HepG2 (cell line): Measurements from ENCODE around the gene ARHGAP23. TPM values are rescaled to one million over a fixed set of nuclear protein-coding genes. Genes with fewer than 3 reads are reported as not detected.

Experiments used
- CAMTA2 ChIP-seq: sonication (generic); formaldehyde crosslinking; IDR thresholded peaks from 2 replicates; pipeline ENCODE4 v1.4.0; 2020; ENCODE audit warnings: mild to moderate bottlenecking, missing genetic modification reagents, borderline replicate concordance
- CCAR2 ChIP-seq: fragments of 200-400 bp; formaldehyde crosslinking; optimal IDR thresholded peaks from 2 replicates; pipeline ENCODE3; 2018; ENCODE audit warnings: low read depth, mild to moderate bottlenecking, low read length, moderate library complexity
- DRAP1 ChIP-seq: IDR thresholded peaks from 2 replicates; pipeline ENCODE4 v1.6.1; 2016; ENCODE audit warnings: missing genetic modification reagents, missing compliant biosample characterization
- MIER2 ChIP-seq: IDR thresholded peaks from 2 replicates; pipeline ENCODE4 v1.6.1; 2016; ENCODE audit warnings: missing biosample characterization, missing genetic modification reagents
- MYC ChIP-seq: sonication (generic); formaldehyde crosslinking; IDR thresholded peaks from 2 replicates; pipeline ENCODE4 v1.9.0; 2021; ENCODE audit warnings: missing genetic modification reagents, borderline replicate concordance
- MYNN ChIP-seq: sonication (generic); formaldehyde crosslinking; IDR thresholded peaks from 2 replicates; pipeline ENCODE4 v1.4.0; 2020; ENCODE audit warnings: mild to moderate bottlenecking, low read depth, missing genetic modification reagents
- NAIF1 ChIP-seq: sonication (generic); formaldehyde crosslinking; IDR thresholded peaks from 2 replicates; pipeline ENCODE4 v1.5.0; 2020; ENCODE audit warnings: mild to moderate bottlenecking, missing genetic modification reagents, borderline replicate concordance
- PPARG ChIP-seq: conservative IDR thresholded peaks from 2 replicates; pipeline ENCODE4 v1.6.1; 2016; ENCODE audit warnings: missing biosample characterization, missing genetic modification reagents
- PTBP1 ChIP-seq: fragments of 200-400 bp; formaldehyde crosslinking; IDR thresholded peaks from 2 replicates; pipeline ENCODE4 v1.6.1; 2018; ENCODE audit warnings: low read length, low read depth; ENCODE audit not compliant: poor library complexity, severe bottlenecking
- SETDB1 ChIP-seq: sonication (generic); formaldehyde crosslinking; IDR thresholded peaks from 2 replicates; pipeline ENCODE4 v1.5.1; 2020; ENCODE audit warnings: missing genetic modification reagents, mild to moderate bottlenecking, borderline replicate concordance
- SMAD1 ChIP-seq: sonication (generic); formaldehyde crosslinking; IDR thresholded peaks from 2 replicates; pipeline ENCODE4 v1.4.0; 2020; ENCODE audit warnings: missing genetic modification reagents, low read depth, mild to moderate bottlenecking, borderline replicate concordance
- YEATS4 ChIP-seq: sonication (generic); formaldehyde crosslinking; IDR thresholded peaks from 2 replicates; pipeline ENCODE4 v1.4.0; 2020; ENCODE audit warnings: missing genetic modification reagents, borderline replicate concordance
- ZFY ChIP-seq: sonication (generic); formaldehyde crosslinking; IDR thresholded peaks from 2 replicates; pipeline ENCODE4 v1.4.0; 2020; ENCODE audit warnings: missing genetic modification reagents
- ZNF432 ChIP-seq: sonication (generic); formaldehyde crosslinking; IDR thresholded peaks from 2 replicates; pipeline ENCODE4 v1.5.0; 2020; ENCODE audit warnings: missing genetic modification reagents, mild to moderate bottlenecking, borderline replicate concordance
- ZNF446 ChIP-seq: sonication (generic); formaldehyde crosslinking; IDR thresholded peaks from 2 replicates; pipeline ENCODE4 v1.5.0; 2020; ENCODE audit warnings: mild to moderate bottlenecking, missing genetic modification reagents
- ZNF891 ChIP-seq: sonication (generic); formaldehyde crosslinking; IDR thresholded peaks from 2 replicates; pipeline ENCODE4 v1.5.0; 2020; ENCODE audit warnings: mild to moderate bottlenecking, missing genetic modification reagents
- polyA plus RNA-seq, 8 experiments: library from polyadenylated mRNA; depleted of rRNA in 3 of 8; stranded (reverse) in 7 of 8; unstranded in 1 of 8; fragments of >200 nt; fragmentation: Illumina TruSeq in 4 of 8; extraction: Trizol in 4 of 8; gene quantifications; 2 replicates each; pipeline versions ENCODE4 v1.2.1 to v1.2.3, GENCODE V29; 2011 to 2016; ENCODE audit warnings: low read depth in 4 of 8, missing spikeins in 1 of 8, mixed read lengths in 1 of 8; ENCODE audit not compliant: insufficient read depth in 1 of 8
- total RNA-seq, 5 experiments: library from RNA; depleted of rRNA; stranded (reverse); fragments of >200 nt; fragmentation: Illumina TruSeq; extraction: Trizol; gene quantifications; 2 replicates each; pipeline ENCODE4 v1.2.3, GENCODE V29; 2016; ENCODE audit warnings: low read depth in 1 of 5
- TF ChIP-seq, protein P1 (sequence below): fragments of 450-650 bp; IDR thresholded peaks from 2 replicates; pipeline ENCODE4 v1.6.1; 2016
- TF ChIP-seq, protein P2 (sequence below): sonication (generic); formaldehyde crosslinking; IDR thresholded peaks from 2 replicates; pipeline ENCODE4 v1.4.0; 2020; ENCODE audit warnings: mild to moderate bottlenecking, missing genetic modification reagents
- TF ChIP-seq, protein P3 (sequence below): IDR thresholded peaks from 2 replicates; pipeline ENCODE4 v1.6.1; 2016; ENCODE audit warnings: low read depth
- TF ChIP-seq, protein P4 (sequence below): sonication (generic); formaldehyde crosslinking; IDR thresholded peaks from 2 replicates; pipeline ENCODE4 v1.4.0; 2020; ENCODE audit warnings: missing genetic modification reagents
- TF ChIP-seq, protein P5 (sequence below): sonication (generic); formaldehyde crosslinking; IDR thresholded peaks from 2 replicates; pipeline ENCODE4 v1.9.0; 2021; ENCODE audit warnings: missing genetic modification reagents, borderline replicate concordance

Gene ARHGAP23
- total and polyA plus RNA-seq, 2 of the 13 experiments (the other 11 are each of a cell fraction or from before 2014, with no cell fraction given), result 0.03 TPM; not detected in 1

DNA sequence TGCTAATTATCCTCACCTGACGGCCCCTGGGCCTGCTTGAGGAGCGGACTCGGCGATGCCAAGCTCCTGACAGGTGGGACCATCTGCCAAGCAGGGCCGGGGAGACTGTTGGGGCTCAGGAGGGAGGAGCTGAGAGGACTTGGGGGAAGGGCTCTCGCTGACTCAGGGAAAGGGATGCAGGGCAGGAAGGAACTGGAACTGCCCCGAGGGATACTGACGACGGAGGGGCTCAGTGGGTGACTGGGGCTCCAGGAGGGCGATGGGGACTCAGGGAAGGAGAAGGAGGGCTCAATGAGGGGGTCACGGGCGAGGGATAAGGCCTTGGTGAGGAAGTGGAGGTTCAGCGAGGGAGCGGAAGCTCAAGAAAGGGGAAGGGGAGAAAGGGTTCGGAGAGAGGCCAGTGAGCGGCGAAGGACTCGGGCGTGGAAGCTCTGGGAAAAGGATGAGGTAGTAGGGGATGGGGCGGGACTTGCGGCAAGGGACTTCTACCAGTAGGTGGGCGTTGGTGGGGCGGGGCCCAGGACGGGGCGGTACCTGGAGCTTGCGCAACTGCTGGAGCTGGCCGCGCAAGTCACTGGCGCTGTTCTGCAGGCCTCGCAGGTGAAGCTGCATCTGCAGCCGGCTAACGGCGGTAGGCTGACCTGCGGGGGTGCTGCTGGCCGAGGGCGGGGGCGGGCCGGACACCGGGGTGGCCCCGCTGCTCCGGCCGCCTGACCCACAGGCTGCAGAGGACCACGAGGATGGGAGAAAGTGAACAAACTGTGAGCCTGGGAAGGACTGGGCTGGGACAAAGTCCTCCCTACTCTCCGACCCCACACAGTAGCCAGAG is 131.0 kb downstream of the ARHGAP23 start (continued):
- TF ChIP-seq DRAP1 (CRISPR knock-in tag), result peak; percentile 60
- TF ChIP-seq CAMTA2 (CRISPR knock-in tag), result no peak
- no peak for TF ChIP-seq CCAR2
- no peak for TF ChIP-seq NAIF1
- TF ChIP-seq ZNF432, result no peak
- TF ChIP-seq, protein P1, sequence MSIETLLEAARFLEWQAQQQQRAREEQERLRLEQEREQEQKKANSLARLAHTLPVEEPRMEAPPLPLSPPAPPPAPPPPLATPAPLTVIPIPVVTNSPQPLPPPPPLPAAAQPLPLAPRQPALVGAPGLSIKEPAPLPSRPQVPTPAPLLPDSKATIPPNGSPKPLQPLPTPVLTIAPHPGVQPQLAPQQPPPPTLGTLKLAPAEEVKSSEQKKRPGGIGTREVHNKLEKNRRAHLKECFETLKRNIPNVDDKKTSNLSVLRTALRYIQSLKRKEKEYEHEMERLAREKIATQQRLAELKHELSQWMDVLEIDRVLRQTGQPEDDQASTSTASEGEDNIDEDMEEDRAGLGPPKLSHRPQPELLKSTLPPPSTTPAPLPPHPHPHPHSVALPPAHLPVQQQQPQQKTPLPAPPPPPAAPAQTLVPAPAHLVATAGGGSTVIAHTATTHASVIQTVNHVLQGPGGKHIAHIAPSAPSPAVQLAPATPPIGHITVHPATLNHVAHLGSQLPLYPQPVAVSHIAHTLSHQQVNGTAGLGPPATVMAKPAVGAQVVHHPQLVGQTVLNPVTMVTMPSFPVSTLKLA, result no peak
- TF ChIP-seq ZNF891, result no peak
- TF ChIP-seq ZNF446 (CRISPR knock-in tag), result no peak
- TF ChIP-seq MYC (CRISPR knock-in tag), result peak; percentile 68
- TF ChIP-seq, protein P2, sequence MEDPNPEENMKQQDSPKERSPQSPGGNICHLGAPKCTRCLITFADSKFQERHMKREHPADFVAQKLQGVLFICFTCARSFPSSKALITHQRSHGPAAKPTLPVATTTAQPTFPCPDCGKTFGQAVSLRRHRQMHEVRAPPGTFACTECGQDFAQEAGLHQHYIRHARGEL (CRISPR knock-in tag), result no peak
- TF ChIP-seq SMAD1 (CRISPR knock-in tag), result no peak
- no peak for TF ChIP-seq PTBP1
- TF ChIP-seq ZFY (CRISPR knock-in tag), result peak; percentile 75; the same call in 1 of the 2 replicates
- peak; percentile 89 for TF ChIP-seq MIER2 (CRISPR knock-in tag)
- TF ChIP-seq, protein P3, sequence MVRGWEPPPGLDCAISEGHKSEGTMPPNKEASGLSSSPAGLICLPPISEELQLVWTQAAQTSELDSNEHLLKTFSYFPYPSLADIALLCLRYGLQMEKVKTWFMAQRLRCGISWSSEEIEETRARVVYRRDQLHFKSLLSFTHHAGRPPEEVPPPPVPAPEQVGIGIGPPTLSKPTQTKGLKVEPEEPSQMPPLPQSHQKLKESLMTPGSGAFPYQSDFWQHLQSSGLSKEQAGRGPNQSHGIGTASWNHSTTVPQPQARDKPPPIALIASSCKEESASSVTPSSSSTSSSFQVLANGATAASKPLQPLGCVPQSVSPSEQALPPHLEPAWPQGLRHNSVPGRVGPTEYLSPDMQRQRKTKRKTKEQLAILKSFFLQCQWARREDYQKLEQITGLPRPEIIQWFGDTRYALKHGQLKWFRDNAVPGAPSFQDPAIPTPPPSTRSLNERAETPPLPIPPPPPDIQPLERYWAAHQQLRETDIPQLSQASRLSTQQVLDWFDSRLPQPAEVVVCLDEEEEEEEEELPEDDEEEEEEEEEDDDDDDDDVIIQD (CRISPR knock-in tag), result 0 out of 2 replicates have a peak, but pooled peaks have one; percentile 20
- TF ChIP-seq, protein P4, sequence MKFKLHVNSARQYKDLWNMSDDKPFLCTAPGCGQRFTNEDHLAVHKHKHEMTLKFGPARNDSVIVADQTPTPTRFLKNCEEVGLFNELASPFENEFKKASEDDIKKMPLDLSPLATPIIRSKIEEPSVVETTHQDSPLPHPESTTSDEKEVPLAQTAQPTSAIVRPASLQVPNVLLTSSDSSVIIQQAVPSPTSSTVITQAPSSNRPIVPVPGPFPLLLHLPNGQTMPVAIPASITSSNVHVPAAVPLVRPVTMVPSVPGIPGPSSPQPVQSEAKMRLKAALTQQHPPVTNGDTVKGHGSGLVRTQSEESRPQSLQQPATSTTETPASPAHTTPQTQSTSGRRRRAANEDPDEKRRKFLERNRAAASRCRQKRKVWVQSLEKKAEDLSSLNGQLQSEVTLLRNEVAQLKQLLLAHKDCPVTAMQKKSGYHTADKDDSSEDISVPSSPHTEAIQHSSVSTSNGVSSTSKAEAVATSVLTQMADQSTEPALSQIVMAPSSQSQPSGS (CRISPR knock-in tag), result no peak; the same call in 1 of the 2 replicates
- TF ChIP-seq YEATS4, result peak; percentile 50; the same call in 1 of the 2 replicates
- TF ChIP-seq MYNN (CRISPR knock-in tag), result no peak
- TF ChIP-seq, protein P5, sequence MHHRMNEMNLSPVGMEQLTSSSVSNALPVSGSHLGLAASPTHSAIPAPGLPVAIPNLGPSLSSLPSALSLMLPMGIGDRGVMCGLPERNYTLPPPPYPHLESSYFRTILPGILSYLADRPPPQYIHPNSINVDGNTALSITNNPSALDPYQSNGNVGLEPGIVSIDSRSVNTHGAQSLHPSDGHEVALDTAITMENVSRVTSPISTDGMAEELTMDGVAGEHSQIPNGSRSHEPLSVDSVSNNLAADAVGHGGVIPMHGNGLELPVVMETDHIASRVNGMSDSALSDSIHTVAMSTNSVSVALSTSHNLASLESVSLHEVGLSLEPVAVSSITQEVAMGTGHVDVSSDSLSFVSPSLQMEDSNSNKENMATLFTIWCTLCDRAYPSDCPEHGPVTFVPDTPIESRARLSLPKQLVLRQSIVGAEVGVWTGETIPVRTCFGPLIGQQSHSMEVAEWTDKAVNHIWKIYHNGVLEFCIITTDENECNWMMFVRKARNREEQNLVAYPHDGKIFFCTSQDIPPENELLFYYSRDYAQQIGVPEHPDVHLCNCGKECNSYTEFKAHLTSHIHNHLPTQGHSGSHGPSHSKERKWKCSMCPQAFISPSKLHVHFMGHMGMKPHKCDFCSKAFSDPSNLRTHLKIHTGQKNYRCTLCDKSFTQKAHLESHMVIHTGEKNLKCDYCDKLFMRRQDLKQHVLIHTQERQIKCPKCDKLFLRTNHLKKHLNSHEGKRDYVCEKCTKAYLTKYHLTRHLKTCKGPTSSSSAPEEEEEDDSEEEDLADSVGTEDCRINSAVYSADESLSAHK (CRISPR knock-in tag), result no peak
- TF ChIP-seq PPARG (CRISPR knock-in tag), result 0 out of 2 replicates have a peak, but pooled peaks have one; percentile 22
- no peak for TF ChIP-seq SETDB1 (CRISPR knock-in tag)
